PFSK-1 (cell line): Measurements from ENCODE around the gene PNKP.

ENCODE experiments used
- FOXP2 ChIP-seq: optimal IDR thresholded peaks from 2 replicates; pipeline ENCODE3; 2011; ENCODE audit warnings: borderline replicate concordance, control low read depth, inconsistent platforms; ENCODE audit not compliant: insufficient read depth; ENCODE audit errors: extremely low read length, extremely low read depth
- POLR2AphosphoS5 ChIP-seq: IDR thresholded peaks from 2 replicates; pipeline ENCODE4 v1.6.1; 2012; ENCODE audit warnings: low read depth, mild to moderate bottlenecking, control low read depth, low read length, moderate library complexity
- REST ChIP-seq, 2 experiments: IDR thresholded peaks; 2 replicates each; pipeline versions ENCODE4 v1.6.1 to v1.8.0; 2011 to 2012; ENCODE audit warnings: low read depth in 2 of 2, low read length in 2 of 2, control low read depth in 1 of 2, inconsistent platforms in 1 of 2, mild to moderate bottlenecking in 1 of 2, moderate library complexity in 1 of 2; ENCODE audit not compliant: insufficient read depth in 1 of 2
- SIN3A ChIP-seq: IDR thresholded peaks from 2 replicates; pipeline ENCODE4 v1.6.1; 2012; ENCODE audit warnings: mild to moderate bottlenecking, low read length, moderate library complexity, borderline replicate concordance; ENCODE audit not compliant: insufficient read depth
- TAF1 ChIP-seq: IDR thresholded peaks from 2 replicates; pipeline ENCODE4 v1.6.1; 2012; ENCODE audit warnings: low read length, control low read depth, borderline replicate concordance; ENCODE audit not compliant: insufficient read depth

The PNKP gene

GRCh38 chr19:49882643-49883042, 15.3 kb upstream of the PNKP start:
- TF ChIP-seq TAF1 (no peak), SIN3A (no peak), REST (IDR thresholded peaks at IDR 0.05; ENCODE audit: insufficient read depth in 1 of 2, low read depth in 2 of 2, low read length in 2 of 2) (no peak), FOXP2 (no peak), POLR2AphosphoS5 (no peak)

- TF ChIP-seq REST (IDR thresholded peaks at IDR 0.05; ENCODE audit: insufficient read depth in 1 of 2, low read depth in 2 of 2, low read length in 2 of 2) (no peak), TAF1 (no peak), FOXP2 (no peak), POLR2AphosphoS5 (no peak), SIN3A (no peak)
Measured at GRCh38 chr19:49881672-49882394, 14.5 kb upstream of the PNKP start.

- TF ChIP-seq POLR2AphosphoS5 (no peak), REST (IDR thresholded peaks at IDR 0.05; ENCODE audit: insufficient read depth in 1 of 2, low read depth in 2 of 2, low read length in 2 of 2) (no peak), FOXP2 (no peak), TAF1 (no peak), SIN3A (no peak)
Measured at GRCh38 chr19:49881186-49881585, 13.8 kb upstream of the PNKP start.

GRCh38 chr19:49880162-49880869, 12.9 kb upstream of the PNKP start:
- TF ChIP-seq FOXP2 (no peak), POLR2AphosphoS5 (no peak)

GRCh38 chr19:49879243-49879963, 12.0 kb upstream of the PNKP start:
- TF ChIP-seq FOXP2 (no peak), SIN3A (no peak), POLR2AphosphoS5 (no peak), TAF1 (no peak), REST (IDR thresholded peaks at IDR 0.05; ENCODE audit: insufficient read depth in 1 of 2, low read depth in 2 of 2, low read length in 2 of 2) (no peak)
